ENCODE measurements around the gene BCO1.

BCO1 gene

DNA sequence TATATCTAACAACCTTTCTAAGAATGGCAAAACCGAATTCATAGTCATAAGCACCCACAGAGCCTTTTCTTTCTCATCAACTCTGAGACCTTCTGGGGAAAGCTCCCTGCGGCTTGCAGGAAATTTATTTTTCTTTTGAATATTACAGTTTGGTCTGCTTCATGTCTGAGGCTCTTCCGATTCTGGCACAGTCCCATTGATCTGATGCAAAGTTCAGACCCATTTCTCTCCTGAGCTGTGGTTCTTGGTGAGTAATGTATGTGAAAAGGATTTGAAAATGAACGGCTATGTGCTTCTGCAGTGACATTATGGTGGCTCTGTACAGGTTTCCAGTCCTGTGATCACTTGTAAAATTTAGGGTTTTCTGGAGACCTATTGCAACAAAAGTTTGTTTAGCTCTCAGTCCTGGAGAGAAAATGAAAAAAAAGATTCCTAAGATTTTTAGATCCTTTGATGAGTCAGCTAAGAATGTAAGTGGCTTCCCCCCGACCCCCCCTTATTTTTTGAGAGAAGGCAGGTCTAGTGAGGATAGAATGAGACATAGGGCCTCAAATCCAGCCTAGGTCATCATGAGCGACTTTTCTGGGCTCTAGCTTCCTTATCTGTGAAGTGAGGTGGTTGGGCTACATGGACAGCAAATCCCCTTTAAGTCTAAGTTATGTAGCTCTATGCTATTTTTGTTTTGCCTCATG, 80.9 kb downstream of the BCO1 start:
- no peak for DNase-seq

DNA sequence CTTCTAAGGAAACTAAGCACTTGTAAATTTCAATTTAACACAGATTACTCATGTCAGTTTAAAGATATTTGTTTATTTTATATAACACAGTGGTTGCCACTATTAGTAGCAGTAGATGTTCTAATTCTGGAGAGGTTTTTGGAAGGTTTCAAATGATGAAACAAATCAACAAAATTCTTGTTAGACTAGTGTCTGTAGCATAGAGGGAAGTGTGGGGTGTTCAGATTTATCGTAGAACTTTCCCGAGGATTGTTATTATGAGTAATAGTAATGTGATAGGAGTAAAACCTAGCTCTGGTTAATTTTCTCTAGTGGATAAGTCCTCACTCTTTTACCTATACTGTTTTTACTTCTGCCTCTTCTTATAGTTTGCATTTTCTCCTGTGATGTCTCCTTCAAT, 82.5 kb downstream of the BCO1 start:
- DNase-seq: no peak

GRCh38 chr16:81321536-81321935, 83.0 kb downstream of the BCO1 start:
- no peak for DNase-seq

GRCh38 chr16:81324808-81325207, 86.3 kb downstream of the BCO1 start:
- no peak for DNase-seq

- DNase-seq: no peak
Observed at GRCh38 chr16:81327011-81327410, 88.5 kb downstream of the BCO1 start.

DNA sequence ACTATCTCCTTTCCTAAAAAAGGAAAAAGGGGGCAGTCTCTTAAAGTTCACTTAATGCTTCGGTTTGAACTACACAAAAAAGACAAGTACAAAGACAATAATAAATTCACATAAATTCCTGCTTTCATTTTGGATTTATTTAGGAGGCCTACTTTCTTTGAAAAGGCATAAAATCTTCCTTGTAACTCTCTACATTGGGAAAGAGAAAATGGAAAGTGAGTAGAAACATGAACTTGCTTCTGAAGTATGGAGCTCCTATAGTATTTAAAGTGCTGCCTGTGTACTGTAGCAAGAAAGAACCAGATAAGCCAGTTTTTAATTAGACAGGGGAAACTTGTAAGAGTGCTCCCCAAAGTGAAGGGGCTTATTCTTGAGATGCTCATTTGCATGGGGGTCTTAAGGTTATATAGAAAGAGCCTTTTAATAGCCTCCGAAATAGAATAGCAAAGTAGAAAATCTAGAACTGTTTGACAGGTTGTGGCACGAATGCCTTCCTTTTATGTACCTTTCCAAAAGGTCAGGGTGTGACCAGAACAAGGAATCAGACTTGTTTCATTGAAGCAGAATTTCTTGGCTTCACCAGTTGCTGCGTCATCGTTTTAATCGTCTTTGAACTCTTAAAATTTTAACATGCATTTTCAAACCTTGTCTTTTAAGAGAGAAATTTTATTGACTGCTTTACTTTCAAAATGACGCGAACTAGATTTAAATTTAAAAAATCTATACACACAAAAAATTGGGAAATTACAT, 89.1 kb downstream of the BCO1 start:
- no peak for DNase-seq

DNA sequence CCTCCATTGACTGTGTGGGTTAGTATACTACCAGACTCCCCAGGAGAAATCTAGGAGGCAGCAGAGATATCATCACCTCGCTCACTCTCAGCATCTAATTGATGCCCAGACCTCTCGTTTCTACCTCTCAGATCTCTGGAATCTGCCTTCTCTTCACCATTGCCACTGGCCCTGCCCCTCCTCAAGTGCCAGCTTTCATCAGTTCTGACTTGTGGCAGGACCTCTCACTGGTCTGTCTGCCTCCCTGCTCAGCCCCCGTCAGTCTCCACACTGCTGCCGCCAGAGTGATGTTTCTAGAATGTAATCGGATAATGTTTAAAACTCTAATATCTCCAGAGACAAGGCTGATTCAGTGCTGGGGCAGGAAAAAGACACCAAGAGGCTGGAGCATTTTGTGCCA, 91.5 kb downstream of the BCO1 start:
- DNase-seq: no peak

GRCh38 chr16:81333356-81333755, 94.9 kb downstream of the BCO1 start:
- DNase-seq: no peak

- DNase-seq: no peak
Observed at GRCh38 chr16:81335669-81336068, 97.2 kb downstream of the BCO1 start.

- no peak for DNase-seq
Observed at GRCh38 chr16:81337097-81337496, 98.6 kb downstream of the BCO1 start.

Data from right hindlimb (tissue), 1 donor.